ENCODE measurements around the gene DYNLT3.

DYNLT3 gene

DNA sequence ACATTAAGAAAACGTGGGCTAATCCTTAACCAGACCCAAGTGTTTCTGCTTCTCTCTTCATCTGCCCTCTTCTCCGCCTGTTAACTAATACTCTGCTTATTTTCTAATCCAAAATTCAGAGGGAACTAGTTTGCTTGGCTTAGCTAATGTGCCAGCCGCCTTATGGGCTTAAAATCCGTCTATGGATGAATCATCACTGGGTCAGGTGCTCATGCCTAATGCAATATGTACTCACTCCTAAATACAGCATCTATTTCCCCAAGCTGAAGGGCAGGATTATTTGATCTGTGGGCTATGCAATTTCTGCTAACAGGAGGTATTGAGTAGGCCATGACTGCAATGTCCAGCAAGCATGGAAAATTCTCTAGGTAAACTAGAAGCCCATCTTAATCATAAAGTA lies 12.4 kb downstream of the DYNLT3 start:
- FAIRE-seq, result peak; percentile 50
- DNase-seq (ENCODE audit: insufficient read length), result no peak
- TF ChIP-seq TAF1 (IDR thresholded peaks at IDR 0.05; ENCODE audit: borderline replicate concordance, low read depth, low read length) (no peak), POLR2A (IDR thresholded peaks at IDR 0.05; ENCODE audit: low read depth, low read length) (no peak), POLR2AphosphoS5 (IDR thresholded peaks at IDR 0.05; ENCODE audit: low read depth, low read length) (no peak)

DNA sequence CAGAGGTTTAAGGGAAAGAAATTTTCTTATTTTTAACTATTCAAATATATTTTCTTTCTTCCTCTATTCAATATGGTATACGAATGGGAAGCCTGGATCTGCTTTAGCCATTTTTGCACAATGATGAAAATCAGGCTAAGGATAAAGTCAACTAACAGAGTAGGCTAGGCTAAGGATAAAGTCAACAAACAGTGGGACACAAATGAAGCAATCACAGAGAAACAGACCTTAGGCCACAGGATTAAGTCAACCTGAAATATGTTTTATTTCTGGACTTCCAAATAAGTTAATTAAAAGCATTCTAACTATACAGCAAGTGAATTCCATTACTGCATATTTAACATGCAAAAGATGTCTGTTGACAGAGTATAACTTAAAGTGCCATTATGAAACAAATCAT lies 17.0 kb downstream of the DYNLT3 start:
- FAIRE-seq, result no peak
- DNase-seq (ENCODE audit: insufficient read length), result no peak
- TF ChIP-seq POLR2AphosphoS5 (IDR thresholded peaks at IDR 0.05; ENCODE audit: low read depth, low read length), result no peak
- no peak for TF ChIP-seq TAF1 (IDR thresholded peaks at IDR 0.05; ENCODE audit: borderline replicate concordance, low read depth, low read length)

DNA sequence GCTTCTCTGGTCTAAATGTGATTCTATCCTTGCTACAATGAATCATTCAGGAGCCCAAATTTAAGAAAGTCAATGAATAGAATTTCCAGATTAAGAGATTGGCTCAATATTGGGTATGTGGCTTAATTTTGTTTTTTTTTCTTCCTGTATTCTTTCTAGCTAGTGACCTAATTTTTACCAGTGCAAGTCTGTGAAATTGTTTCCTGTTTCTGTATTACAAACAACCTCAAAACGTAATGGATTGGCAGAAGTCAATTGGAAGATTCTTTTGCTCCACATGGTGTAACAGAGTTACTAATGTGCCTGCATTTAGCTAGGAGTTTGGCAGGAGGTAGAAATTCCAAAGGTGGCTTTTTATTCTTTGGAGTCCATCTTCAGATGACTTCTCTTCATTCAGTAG lies 17.6 kb downstream of the DYNLT3 start:
- DNase-seq (ENCODE audit: insufficient read length) (no peak), FAIRE-seq (no peak)
- TF ChIP-seq POLR2AphosphoS5 (IDR thresholded peaks at IDR 0.05; ENCODE audit: low read depth, low read length) (no peak), POLR2A (IDR thresholded peaks at IDR 0.05; ENCODE audit: low read depth, low read length) (no peak), TAF1 (IDR thresholded peaks at IDR 0.05; ENCODE audit: borderline replicate concordance, low read depth, low read length) (no peak)

DNA sequence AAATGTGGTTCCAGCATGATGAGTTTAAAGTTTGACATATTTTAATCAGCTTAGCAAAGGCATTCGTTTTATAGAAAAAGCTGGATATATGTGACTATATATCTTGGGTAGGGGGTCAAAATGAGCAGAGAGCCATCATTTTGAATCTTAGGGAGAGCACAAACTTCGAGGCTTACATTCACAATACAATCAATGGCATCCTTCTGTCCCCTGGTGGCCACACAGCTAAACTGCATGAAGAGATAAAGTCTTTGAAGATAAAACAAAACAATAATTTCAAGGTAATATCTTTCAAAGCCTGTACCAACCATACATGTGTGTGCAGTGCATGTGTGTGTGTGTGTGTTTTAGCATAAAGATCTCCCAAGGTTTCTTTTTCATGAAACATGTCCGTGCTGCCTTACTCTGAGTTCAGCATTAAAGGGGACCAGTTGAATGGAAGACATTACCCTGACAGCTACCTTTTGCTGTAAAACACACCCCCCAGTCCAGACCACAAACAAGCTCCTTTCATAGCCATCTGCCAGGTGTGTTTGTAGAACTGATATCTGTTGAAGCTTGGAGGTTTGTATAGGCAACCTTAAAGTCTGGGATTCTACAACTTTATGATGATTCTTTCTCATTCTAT lies 22.0 kb downstream of the DYNLT3 start:
- DNase-seq (ENCODE audit: insufficient read length), result no peak
- TF ChIP-seq TAF1 (IDR thresholded peaks at IDR 0.05; ENCODE audit: borderline replicate concordance, low read depth, low read length), result no peak
- no peak for TF ChIP-seq POLR2A (IDR thresholded peaks at IDR 0.05; ENCODE audit: low read depth, low read length)
- TF ChIP-seq POLR2AphosphoS5 (IDR thresholded peaks at IDR 0.05; ENCODE audit: low read depth, low read length), result no peak
- peak; percentile 98 for FAIRE-seq

DNA sequence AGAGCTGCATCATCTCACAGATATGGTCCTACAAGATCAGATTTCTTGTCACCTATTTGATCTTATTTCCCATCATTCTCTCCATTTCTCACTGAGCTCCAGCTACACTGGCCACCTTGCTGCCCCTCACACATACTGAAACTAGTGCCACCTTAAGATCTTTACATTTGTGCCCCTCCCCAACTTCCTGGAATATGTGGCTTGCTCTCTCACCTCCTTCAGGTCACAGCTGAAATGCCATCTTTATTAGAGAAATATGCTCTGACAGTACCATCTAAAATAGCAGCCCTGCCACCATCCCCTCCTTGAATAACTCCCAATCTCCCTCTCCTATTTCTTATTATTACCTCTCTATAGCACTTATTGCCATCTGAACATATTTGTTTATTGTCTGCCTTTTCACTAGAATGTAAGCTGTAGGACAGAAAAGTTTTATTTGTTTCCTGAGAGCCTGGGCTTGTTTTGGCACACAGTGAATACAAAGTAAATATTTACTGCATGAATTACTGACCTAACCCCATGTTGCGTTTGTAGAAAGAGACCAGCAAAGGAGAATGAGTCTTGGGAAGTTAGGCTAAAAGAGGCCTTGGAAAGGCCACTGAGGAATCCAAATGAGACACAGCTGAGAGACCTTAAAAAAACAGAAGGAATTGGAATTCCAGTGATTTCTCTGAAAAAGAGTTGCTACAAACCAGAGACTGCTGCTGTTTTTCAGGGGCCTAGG lies 22.7 kb downstream of the DYNLT3 start:
- FAIRE-seq, result peak; percentile 51
- DNase-seq (ENCODE audit: insufficient read length), result no peak
- TF ChIP-seq POLR2A (IDR thresholded peaks at IDR 0.05; ENCODE audit: low read depth, low read length) (no peak), TAF1 (IDR thresholded peaks at IDR 0.05; ENCODE audit: borderline replicate concordance, low read depth, low read length) (no peak), POLR2AphosphoS5 (IDR thresholded peaks at IDR 0.05; ENCODE audit: low read depth, low read length) (no peak)

DNA sequence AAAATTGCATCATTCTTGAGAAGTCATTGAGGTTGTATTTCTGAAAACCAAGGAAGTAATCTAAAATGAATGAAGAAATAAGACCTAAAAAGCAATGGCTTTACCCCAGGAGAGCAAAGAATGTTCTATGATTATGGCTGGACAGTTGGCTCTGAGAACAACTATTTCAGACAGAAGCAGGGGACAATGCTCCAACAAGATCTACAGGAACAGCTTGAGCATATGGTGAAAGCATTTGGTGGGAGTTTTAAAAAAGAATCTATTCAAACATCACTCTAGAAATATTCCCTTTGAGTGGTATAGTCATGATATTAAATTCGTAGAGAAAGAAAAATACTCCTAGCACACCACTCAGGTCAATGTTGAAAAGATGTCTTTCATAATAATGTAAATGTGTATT lies 26.7 kb downstream of the DYNLT3 start:
- FAIRE-seq, result no peak
- TF ChIP-seq TAF1 (IDR thresholded peaks at IDR 0.05; ENCODE audit: borderline replicate concordance, low read depth, low read length), result no peak
- no peak for DNase-seq (ENCODE audit: insufficient read length)

DNA sequence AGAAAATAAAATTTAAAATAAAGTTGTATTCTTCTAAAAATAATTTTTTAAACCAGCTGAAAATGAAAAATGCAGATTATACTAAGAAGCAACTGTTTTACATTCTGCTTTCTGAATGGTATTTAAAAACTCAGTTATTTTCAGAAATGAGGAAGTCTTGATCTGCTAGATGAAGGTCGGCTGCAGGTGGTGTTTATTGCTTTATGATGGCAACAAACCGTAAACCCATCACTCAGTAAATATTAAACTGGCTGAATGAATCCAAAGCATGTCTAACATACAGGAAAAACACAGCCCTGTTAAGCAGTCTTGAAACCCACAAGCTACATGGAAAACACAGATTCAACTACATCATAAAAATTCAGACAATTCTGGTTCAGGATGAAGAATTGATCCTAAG lies 29.3 kb downstream of the DYNLT3 start:
- DNase-seq (ENCODE audit: insufficient read length) (no peak), FAIRE-seq (peak; percentile 88)
- TF ChIP-seq POLR2AphosphoS5 (IDR thresholded peaks at IDR 0.05; ENCODE audit: low read depth, low read length) (no peak), TAF1 (IDR thresholded peaks at IDR 0.05; ENCODE audit: borderline replicate concordance, low read depth, low read length) (no peak), POLR2A (IDR thresholded peaks at IDR 0.05; ENCODE audit: low read depth, low read length) (no peak)

DNA sequence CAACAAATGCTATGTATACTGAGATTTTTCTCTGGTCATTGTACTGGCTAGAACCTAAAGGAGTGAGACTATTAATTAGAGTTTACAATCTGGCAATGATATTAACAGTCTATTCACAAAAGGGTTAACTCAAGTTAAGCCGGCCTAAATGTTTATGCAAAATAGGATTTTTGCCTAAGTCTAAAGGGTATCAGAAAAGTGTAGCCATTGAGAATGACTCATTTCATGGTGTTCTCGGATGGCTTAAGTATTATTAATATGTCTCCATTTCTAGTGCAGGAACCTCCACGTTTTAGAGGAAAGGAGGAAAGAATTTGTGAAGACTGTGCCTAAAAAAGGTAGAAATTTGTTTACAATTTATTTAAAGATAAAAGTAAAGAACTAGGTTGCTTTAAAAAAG lies 29.8 kb downstream of the DYNLT3 start:
- no peak for FAIRE-seq
- no peak for TF ChIP-seq POLR2A (IDR thresholded peaks at IDR 0.05; ENCODE audit: low read depth, low read length)
- no peak for TF ChIP-seq POLR2AphosphoS5 (IDR thresholded peaks at IDR 0.05; ENCODE audit: low read depth, low read length)
- TF ChIP-seq TAF1 (IDR thresholded peaks at IDR 0.05; ENCODE audit: borderline replicate concordance, low read depth, low read length), result no peak
- no peak for DNase-seq (ENCODE audit: insufficient read length)

DNA sequence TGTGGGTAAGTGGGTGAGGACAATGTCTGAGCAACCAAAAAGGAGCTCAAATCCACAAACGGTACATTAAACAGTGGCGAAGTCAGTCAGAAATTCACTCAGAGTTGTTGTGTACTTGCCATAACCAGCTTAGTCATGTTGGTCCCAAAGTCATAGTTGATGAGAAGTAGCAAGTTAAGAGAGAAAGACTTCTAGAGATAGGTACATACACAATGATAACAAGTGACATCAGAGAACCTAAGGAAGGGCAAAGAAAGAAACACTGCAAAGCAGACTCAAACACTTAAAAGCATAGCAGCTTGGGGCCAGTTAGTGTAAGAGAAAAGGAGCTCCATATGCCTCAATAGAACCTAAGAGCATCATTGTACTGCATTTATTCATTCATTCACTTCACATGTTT lies 30.2 kb downstream of the DYNLT3 start:
- FAIRE-seq (peak; percentile 94), DNase-seq (ENCODE audit: insufficient read length) (no peak)
- TF ChIP-seq POLR2A (IDR thresholded peaks at IDR 0.05; ENCODE audit: low read depth, low read length) (no peak), POLR2AphosphoS5 (IDR thresholded peaks at IDR 0.05; ENCODE audit: low read depth, low read length) (no peak), TAF1 (IDR thresholded peaks at IDR 0.05; ENCODE audit: borderline replicate concordance, low read depth, low read length) (no peak)

DNA sequence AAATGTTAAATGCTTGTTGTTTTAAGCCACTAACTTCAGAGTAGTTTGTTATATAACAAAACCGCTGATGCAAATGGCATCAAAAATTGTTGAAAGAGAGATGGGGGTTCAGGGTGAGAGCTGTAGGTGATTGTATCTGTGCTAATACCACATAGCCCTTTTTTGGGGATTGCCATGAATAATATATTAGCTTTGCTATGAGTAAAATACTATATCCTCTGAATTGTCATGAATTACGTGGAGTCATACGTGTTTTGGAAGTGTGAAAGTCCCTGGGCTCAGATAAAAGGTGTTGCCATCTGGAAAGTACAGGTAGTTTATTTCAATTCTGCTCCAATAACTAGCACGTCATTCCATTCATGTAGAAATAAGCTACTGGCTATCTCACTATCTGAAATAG lies 30.6 kb downstream of the DYNLT3 start:
- TF ChIP-seq TAF1 (IDR thresholded peaks at IDR 0.05; ENCODE audit: borderline replicate concordance, low read depth, low read length), result no peak
- TF ChIP-seq POLR2AphosphoS5 (IDR thresholded peaks at IDR 0.05; ENCODE audit: low read depth, low read length), result no peak
- TF ChIP-seq POLR2A (IDR thresholded peaks at IDR 0.05; ENCODE audit: low read depth, low read length), result no peak
- DNase-seq (ENCODE audit: insufficient read length) (no peak), FAIRE-seq (no peak)

DNA sequence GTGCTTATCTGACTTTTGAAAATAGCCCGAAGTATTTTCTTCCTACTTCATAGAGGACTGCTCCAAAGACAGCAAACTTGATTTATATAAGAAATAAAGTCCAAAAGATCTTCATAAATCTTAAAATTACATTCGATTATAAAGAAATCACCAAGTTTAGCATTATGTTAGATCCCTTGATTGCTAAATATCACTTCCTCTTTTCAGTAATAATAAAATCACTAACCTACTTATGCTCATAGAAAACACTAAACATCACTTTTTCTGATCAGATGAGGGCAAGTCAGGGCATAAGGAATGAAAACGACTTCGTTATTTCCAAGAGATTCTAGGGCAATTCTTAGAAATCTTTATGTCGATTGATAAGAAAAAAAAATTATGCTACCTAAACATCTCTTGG lies 32.0 kb downstream of the DYNLT3 start:
- DNase-seq (ENCODE audit: insufficient read length) (no peak), FAIRE-seq (peak; percentile 89)
- TF ChIP-seq POLR2AphosphoS5 (IDR thresholded peaks at IDR 0.05; ENCODE audit: low read depth, low read length) (no peak), POLR2A (IDR thresholded peaks at IDR 0.05; ENCODE audit: low read depth, low read length) (no peak), TAF1 (IDR thresholded peaks at IDR 0.05; ENCODE audit: borderline replicate concordance, low read depth, low read length) (no peak)

DNA sequence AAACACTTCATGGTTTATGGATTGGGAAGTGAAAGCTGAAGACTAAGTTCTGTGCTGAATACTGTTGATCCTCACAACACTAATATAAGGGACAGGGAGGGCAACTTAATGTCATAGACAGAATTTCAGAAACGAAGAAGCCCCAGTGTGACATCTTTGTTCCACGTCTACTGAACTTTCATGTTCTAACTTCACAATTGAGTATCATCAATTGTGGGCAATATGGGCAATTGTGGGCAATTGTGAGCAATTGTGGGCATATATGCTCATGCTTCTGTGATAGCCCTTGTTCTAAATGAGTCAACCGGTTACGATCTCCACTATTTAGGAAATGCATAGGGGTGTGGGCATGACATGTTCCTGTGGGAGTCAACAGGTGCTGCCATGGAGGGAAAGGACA lies 33.8 kb downstream of the DYNLT3 start:
- DNase-seq (ENCODE audit: insufficient read length), result no peak
- TF ChIP-seq POLR2A (IDR thresholded peaks at IDR 0.05; ENCODE audit: low read depth, low read length) (no peak), TAF1 (IDR thresholded peaks at IDR 0.05; ENCODE audit: borderline replicate concordance, low read depth, low read length) (no peak), POLR2AphosphoS5 (IDR thresholded peaks at IDR 0.05; ENCODE audit: low read depth, low read length) (no peak)
- FAIRE-seq, result peak; percentile 9

Measured in GM12892 (cell line).